Choroid plexus epithelial cell (primary cell): ENCODE measurements around the gene URGCP.

Source experiments
- DNase-seq: peaks from one replicate; pipeline ENCODE4 v3.0.0-alpha.2; 2010; ENCODE audit warnings: low read depth
- H3K4me3 ChIP-seq: 2 replicates; pipeline ENCODE4 v1.5.1; 2011; ENCODE audit warnings: low read depth, mild to moderate bottlenecking, control low read depth, low read length, moderate library complexity
- CTCF ChIP-seq: conservative IDR thresholded peaks from 2 replicates; pipeline ENCODE4 v1.5.1; 2011; ENCODE audit warnings: low read depth, mild to moderate bottlenecking, control low read depth, inconsistent platforms, low read length, moderate library complexity

Gene URGCP

GRCh38 chr7:43895847-43896415 is 10.5 kb downstream of the URGCP start:
- TF ChIP-seq CTCF, result no peak
- no peak overlapping the region for H3K4me3 ChIP-seq
- no peak for DNase-seq

- no peak for DNase-seq
- TF ChIP-seq CTCF, result no peak
- H3K4me3 ChIP-seq, result no peak overlapping the region
These were observed 15.1 kb downstream of the URGCP start for GRCh38 chr7:43891069-43891955.

GRCh38 chr7:43890468-43890867 is 15.9 kb downstream of the URGCP start:
- H3K4me3 ChIP-seq, result no peak overlapping the region
- no peak for TF ChIP-seq CTCF
- no peak for DNase-seq

GRCh38 chr7:43888993-43889945 is 17.1 kb downstream of the URGCP start:
- TF ChIP-seq CTCF, result no peak
- DNase-seq, result no peak
- no peak overlapping the region for H3K4me3 ChIP-seq

GRCh38 chr7:43884617-43885016 is 21.8 kb downstream of the URGCP start:
- TF ChIP-seq CTCF, result no peak
- no peak overlapping the region for H3K4me3 ChIP-seq
- DNase-seq, result no peak

GRCh38 chr7:43884209-43884608 is 22.2 kb downstream of the URGCP start:
- DNase-seq, result no peak
- TF ChIP-seq CTCF, result no peak
- no peak overlapping the region for H3K4me3 ChIP-seq
